ENCODE data around the gene HOXA4. TPM values are rescaled to one million over a fixed set of nuclear protein-coding genes. Genes with fewer than 3 reads are reported as not detected.

HOXA4 gene
- total and polyA plus RNA-seq, 2 of the 8 experiments (the other 6 are each of a cell fraction or from before 2014, with no cell fraction given), result not detected

DNA sequence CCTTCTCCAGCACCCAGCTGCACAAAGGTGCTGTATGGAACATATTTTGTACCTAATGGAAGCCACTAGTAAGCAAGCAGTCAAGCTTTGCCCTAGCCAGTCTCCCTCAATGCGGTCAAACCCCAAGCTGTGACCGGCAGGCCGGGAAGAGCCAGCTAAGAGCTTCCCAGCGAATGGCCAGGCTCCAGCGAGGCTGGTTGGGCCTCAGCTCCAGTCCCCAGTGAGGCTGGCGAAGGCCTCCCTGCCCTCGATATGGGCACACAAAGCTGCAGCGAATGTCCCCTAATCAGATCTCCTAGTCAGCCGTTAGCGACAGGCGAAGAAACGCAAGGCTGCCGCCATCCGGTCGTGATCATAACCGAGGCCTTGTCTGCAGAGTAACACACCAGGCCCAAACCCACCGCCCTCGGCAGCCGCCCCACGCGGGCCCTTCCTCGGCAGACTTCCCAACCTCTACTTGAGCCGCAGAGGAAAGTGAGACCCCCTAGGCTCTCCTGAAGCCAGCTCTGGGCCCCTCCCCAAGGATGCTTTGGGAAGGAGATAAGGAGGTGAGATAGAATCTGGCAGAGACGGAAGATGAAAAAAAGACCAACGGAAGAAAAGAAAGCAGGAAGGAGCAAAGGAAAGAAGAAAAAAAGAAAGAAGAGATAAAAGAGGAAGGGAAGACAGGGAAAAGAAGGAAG is 37.8 kb upstream of the HOXA4 start:
- H4K20me1 ChIP-seq (replicated peaks in 1 of 2; ENCODE audit: control insufficient read depth in 1 of 2, insufficient read depth in 2 of 2, low read length in 2 of 2), result peaks cover 27 to 46% of the 10 kb centered on the region in 2 experiments
- no peak for FAIRE-seq
- H3K79me1 ChIP-seq (ENCODE audit: low read depth, low read length), result no peaks in the 10 kb centered on the region
- no peak overlapping the region for H4K5ac ChIP-seq (ENCODE audit: insufficient read length, low read depth, low read length)
- H3K23me2 ChIP-seq (ENCODE audit: low read depth, low read length), result no peaks in the 10 kb centered on the region
- H2BK12ac ChIP-seq (ENCODE audit: low read depth, low read length), result 0 out of 2 replicates have a peak overlapping the region, but pooled peaks have one; percentile 39
- no peak overlapping the region for H3K4me3 ChIP-seq (ENCODE audit: extremely low read depth in 1 of 4, insufficient read depth in 2 of 4, low read depth in 3 of 4, low read length in 4 of 4)
- peaks cover 0 to 6% of the 10 kb centered on the region in 2 experiments; a peak in 1 of 4 replicates for H3K9me3 ChIP-seq (ENCODE audit: insufficient read depth in 2 of 2, low read depth in 1 of 2, low read length in 1 of 2)
- POLR2A ChIA-PET (ENCODE audit: partially characterized antibody), result no interaction called here
- H3K27me3 ChIP-seq (replicated peaks in 1 of 4; ENCODE audit: control insufficient read depth in 3 of 4, extremely low read depth in 1 of 4, insufficient read depth in 3 of 4, low read length in 3 of 4), result peaks cover 95 to 100% (median 100%) of the 10 kb centered on the region in 4 experiments
- H3K23ac ChIP-seq (ENCODE audit: insufficient read length), result no peak overlapping the region
- TF ChIP-seq SIN3A (conservative IDR thresholded peaks at IDR 0.05 in 1 of 2, IDR thresholded peaks at IDR 0.05 in 1 of 2; ENCODE audit: low read depth in 1 of 2, low read length in 2 of 2) (no peak), SUZ12 (IDR thresholded peaks at IDR 0.05; ENCODE audit: low read length) (peak; percentile 69), RNF2 (IDR thresholded peaks at IDR 0.05; ENCODE audit: borderline replicate concordance, low read depth, low read length, missing control alignments, poor library complexity, severe bottlenecking) (peak; percentile 69), USF2 (IDR thresholded peaks at IDR 0.05; ENCODE audit: low read length) (no peak), EZH2 (IDR thresholded peaks at IDR 0.05; ENCODE audit: low read depth, low read length, severe bottlenecking) (peak; percentile 78)
- no peak overlapping the region for H3K27ac ChIP-seq (ENCODE audit: low read depth, low read length)
- WGBS, 2 experiments (ENCODE audit: extremely low coverage in 1 of 2, insufficient coverage in 1 of 2, insufficient read length in 1 of 2, insufficient replicate concordance in 2 of 2, low coverage in 1 of 2, low lambda C conversion rate in 2 of 2, missing lambda C conversion rate in 1 of 2), result 18% methylated on average over 24 of the region's 25 CpGs; no CpG with 5 or more reads in 1 of the 2 experiments
- no peak overlapping the region for H2BK120ac ChIP-seq (replicated peaks; ENCODE audit: low read depth, low read length)
- H3K18ac ChIP-seq (ENCODE audit: extremely low read depth, low read length), result no peak overlapping the region
- H4K91ac ChIP-seq (replicated peaks; ENCODE audit: insufficient read length, low read length), result no peak overlapping the region
- no peak overlapping the region; the same call in 1 of the 2 replicates for H2BK20ac ChIP-seq (ENCODE audit: low read length)
- DNase-seq (ENCODE audit: low read depth in 1 of 2, low spot score in 2 of 2), result no peak
- H2BK15ac ChIP-seq (ENCODE audit: low read length), result peak overlapping the region; percentile 46; the same call in 1 of the 2 replicates
- no peak overlapping the region for H2AFZ ChIP-seq (ENCODE audit: low read length)
- no peak overlapping the region for H3K4me2 ChIP-seq (ENCODE audit: insufficient read depth in 1 of 2, low read depth in 2 of 2, low read length in 2 of 2)
- peak overlapping the region; percentile 75; the same call in 1 of the 2 replicates for H2AK5ac ChIP-seq (ENCODE audit: low read depth, low read length)
- no peak overlapping the region for H3K9ac ChIP-seq (replicated peaks in 1 of 4; ENCODE audit: extremely low read depth in 1 of 4, low read depth in 3 of 4, low read length in 3 of 4)
- H3K4me1 ChIP-seq (replicated peaks in 1 of 4; ENCODE audit: control insufficient read depth in 3 of 4, insufficient read depth in 4 of 4, low read length in 3 of 4), result peaks cover 0 to 8% (median 1%) of the 10 kb centered on the region in 4 experiments; a peak in 4 of 7 replicates
- H4K8ac ChIP-seq (ENCODE audit: extremely low read depth, insufficient read depth, low read length), result peak overlapping the region; percentile 72
- no peak overlapping the region for H2BK5ac ChIP-seq (ENCODE audit: low read depth, low read length)
- no peak overlapping the region for H3K56ac ChIP-seq (replicated peaks; ENCODE audit: insufficient read length, low read depth, low read length)
- no peaks in the 10 kb centered on the region for H3K79me2 ChIP-seq (ENCODE audit: control insufficient read depth in 1 of 2, insufficient read depth in 2 of 2, low read length in 2 of 2)
- no peak overlapping the region for H3K4ac ChIP-seq (replicated peaks; ENCODE audit: insufficient read length, low read depth, low read length)
- CTCF ChIA-PET (ENCODE audit: partially characterized antibody), result interaction anchor here (0.7 to 5.2 kb wide), 11 partner anchors 9 to 487 kb away, joined by 3 to 29 read pairs (median 4); partner anchors contain the start of genes HOXA3 and HOXA5
- no peak overlapping the region for H3K14ac ChIP-seq (ENCODE audit: insufficient read length)
- H3K36me3 ChIP-seq (ENCODE audit: control insufficient read depth in 2 of 4, insufficient read depth in 4 of 4, low read length in 3 of 4), result peaks cover 0 to 21% (median 0%) of the 10 kb centered on the region in 4 experiments; a peak in 1 of 8 replicates
